GM19452 (cell line): ENCODE results near the gene SNX10.
A peak's percentile ranks its signal among the peaks of the same experiment; 100 is the strongest.

Source experiments
- ATAC-seq: cut with Tn5 transposase; IDR thresholded peaks from one replicate; pipeline ENCODE4 v1.9.1; 2021; ENCODE audit not compliant: unreplicated experiment

Gene SNX10

GRCh38 chr7:26365901-26366275 is 74.2 kb downstream of the SNX10 start:
- no peak for ATAC-seq

DNA sequence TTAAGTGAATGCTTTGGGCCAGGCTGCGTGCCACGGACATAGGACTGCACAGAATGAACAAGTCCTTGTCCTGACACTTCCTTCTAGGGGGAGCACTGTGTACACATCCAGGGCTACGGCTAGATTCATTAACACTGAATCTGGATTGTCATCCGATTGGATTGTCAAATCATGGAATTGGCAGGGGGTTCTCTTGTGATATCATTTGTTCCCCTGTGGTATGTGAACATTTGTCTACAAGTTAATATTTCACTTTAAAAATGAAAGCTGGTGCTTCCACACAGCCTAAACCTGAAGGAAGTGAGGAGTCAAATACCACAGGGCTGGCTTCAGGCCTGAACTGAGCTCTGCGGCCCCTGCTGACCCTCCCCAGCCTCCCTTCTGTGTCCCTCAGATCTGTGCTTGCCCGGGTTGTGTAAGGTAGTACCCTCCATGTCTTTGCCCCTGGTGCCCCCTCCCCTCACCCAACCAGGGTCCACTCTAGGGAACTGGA is 75.6 kb downstream of the SNX10 start:
- ATAC-seq: no peak

GRCh38 chr7:26368542-26368941 is 76.9 kb downstream of the SNX10 start:
- no peak for ATAC-seq

DNA sequence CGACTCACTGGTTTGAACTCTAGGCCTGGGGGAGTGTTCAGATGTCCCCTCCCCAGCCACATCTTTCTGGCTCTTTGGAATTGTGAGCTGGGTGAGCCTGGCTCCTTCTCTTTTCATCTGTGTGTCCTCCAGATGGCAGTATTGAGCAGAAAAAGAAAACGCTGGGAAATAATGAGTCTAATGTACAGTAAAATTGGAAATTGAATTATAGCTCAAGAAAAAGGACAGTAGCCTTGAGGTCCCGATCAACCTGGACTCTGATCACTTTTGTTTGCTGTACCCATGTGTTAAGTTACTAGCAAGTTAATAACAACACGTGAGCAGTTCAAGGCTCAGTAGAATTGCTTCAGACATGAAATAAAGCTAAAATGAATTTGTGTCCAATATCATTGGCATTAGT is 77.9 kb downstream of the SNX10 start:
- ATAC-seq: no peak

- no peak for ATAC-seq
Measured at GRCh38 chr7:26370011-26370410, 78.3 kb downstream of the SNX10 start.

DNA sequence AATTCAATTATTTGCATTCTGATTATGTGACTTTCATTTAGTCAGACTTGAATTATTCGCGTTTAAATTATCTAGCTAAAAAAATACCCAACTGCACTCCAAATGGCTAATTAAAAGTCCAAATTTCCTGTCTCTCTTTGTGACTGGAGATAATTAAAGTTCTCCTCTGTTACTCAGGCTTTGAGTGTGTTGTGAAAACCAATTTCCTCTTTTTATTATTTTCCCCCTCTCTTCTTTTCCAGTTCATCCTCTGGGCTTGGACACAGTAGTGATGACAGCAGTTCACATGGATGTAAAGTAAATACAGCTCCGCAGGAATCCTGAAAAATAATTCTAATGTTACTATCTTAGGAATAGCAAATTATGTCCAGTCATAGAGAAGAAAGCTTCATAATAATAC is 80.6 kb downstream of the SNX10 start:
- ATAC-seq: no peak

DNA sequence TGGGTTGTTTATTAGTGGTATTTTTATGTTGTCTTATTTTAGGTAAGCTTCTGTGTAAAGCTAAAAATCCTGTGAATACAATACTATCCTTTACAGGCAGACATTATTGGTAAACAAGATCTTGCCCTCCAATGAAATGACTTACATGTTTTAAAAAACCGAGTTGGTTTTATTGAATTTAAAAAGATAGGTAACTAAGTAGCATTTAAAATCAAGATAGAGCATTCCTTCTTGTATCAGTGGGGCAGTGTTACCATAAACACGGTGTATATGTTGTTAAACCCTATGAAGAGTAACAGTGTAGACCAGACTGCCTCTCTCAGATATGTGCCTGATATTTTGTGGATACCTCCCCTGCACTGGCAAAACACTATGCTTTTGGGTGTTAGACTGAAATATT is 81.0 kb downstream of the SNX10 start:
- ATAC-seq: no peak

DNA sequence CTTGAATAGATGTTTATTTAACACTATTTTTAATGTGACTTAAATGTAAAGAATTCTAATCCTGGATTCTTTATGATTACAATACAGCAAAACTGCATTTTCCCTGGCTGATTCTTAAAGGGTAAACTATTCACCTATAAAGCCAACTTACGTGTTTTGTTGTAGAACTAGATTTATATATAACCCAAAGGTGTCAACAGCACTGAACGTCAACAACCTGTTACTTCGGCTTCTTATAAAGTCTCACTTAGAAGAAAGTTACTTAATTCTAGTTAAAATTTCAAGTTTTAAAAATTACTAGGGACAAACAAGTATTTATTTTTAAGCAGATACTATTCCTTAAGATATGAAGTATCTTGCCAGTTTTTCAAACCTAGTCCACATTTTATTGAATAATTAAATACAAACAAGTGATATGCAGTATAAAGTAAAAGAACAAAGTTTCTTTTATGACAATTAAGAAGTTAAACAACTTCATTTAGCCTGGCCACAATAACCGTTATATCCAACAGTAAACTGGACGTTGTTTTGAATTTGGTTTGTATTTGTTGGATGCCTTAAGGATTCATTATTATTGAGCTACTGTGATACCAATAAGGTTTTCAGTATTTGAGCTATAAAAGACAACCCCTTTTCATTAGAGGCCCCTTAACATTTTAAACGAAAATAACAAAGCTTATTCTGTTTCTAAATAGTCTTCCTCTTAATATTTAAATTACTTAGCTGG is 83.1 kb downstream of the SNX10 start:
- no peak for ATAC-seq

- ATAC-seq: no peak
Measured at GRCh38 chr7:26375726-26376174, 84.1 kb downstream of the SNX10 start.

GRCh38 chr7:26376175-26376917 is 84.7 kb downstream of the SNX10 start:
- ATAC-seq: no peak

GRCh38 chr7:26378016-26378415 is 86.4 kb downstream of the SNX10 start:
- no peak for ATAC-seq

- no peak for ATAC-seq
Measured at GRCh38 chr7:26379711-26380110, 88.0 kb downstream of the SNX10 start.

DNA sequence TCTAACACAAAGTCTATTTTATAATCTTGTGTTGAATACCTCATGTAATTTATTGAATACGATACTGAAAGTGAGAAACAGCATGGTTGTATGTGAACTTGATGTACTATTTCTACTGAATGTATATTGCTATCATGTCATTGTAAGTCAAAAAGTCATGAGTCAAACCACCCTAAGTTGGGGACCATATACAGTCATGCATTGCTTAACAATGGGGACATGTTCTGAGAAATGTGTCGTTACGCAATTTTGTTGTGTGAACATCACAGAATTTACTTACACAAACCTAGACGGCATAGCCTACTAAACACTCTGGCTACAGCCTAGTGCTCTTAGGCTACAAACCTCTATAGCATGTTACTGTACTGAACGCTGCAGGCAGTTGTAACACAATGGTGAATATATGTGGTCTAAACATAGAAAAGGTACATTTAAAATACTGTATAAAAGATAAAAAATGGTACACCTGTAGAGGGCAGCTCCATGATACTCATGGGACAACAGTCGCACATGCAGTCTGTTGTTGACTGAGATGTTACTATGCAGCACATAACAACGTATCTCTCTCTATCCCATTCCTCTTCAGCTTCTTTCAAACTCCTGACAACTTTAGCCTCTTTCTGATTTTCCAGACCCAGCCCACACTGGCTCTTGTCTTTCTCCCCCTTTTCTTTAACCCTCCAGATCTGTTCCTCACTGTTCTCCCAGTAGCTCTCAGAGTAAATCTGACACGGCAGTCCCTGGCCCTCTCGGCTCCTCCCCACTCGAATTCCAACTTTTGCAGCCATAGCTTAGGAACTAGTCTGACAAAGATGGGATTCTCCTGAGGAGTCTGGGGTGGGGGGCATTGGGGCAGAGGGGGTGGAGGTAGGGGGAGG is 90.1 kb downstream of the SNX10 start:
- no peak for ATAC-seq

DNA sequence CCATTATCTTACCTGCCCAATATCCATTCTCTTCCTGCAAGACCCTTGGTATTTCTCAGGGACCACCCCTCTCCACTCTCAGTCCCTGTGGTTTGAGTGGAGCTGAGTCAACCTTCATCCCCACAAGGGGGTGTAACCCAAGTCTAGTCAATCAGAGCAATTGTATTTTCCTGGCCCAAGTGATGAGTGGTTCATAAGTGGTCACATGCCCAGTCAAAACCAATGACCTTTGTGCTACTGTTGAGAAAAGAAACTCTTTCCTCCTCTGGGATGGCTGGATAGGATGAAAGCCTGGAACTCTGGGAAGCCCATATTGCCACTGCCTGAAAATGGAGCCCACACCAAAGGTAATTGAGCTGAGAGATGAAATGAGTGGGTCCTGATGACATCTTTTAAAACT is 93.6 kb downstream of the SNX10 start:
- ATAC-seq: no peak

DNA sequence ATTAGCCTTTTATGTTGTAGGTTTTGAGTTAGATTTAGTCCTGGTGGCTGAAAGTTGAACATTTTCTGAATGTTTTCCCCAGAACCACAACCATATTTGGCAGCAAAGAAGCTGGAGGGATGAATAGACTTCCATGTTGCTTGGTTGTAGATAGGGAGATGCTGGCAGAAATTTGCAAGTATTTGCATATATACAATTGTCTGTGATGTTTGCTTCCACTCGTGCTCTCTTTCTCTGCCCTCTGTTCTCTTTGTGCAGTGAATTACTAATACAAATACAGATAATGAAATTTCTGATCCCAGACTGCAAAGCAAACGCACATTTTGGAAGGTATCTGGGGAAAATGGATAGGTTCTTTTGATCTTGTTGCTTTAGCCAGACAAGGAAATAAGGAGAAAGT is 96.1 kb downstream of the SNX10 start:
- ATAC-seq: no peak

DNA sequence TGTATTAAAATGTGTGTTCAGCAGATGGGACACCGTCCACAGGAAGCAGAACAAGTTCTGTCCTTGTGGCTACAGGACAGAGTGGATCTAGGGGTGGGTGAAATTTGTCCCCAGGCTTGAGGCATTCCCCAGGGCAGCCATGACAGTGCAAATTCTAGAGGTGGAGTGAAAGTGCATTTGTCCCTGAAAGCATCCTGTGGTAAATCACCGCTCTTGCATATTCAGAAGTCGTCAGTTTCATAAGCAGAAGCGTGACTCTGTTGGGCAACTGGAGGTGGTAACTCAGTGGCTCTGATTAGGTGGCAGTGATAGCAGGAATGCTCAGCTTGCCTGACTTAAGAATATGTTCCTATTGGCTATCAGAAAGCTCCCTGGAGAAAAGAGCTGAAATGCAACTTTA is 96.6 kb downstream of the SNX10 start:
- ATAC-seq: peak; percentile 74

DNA sequence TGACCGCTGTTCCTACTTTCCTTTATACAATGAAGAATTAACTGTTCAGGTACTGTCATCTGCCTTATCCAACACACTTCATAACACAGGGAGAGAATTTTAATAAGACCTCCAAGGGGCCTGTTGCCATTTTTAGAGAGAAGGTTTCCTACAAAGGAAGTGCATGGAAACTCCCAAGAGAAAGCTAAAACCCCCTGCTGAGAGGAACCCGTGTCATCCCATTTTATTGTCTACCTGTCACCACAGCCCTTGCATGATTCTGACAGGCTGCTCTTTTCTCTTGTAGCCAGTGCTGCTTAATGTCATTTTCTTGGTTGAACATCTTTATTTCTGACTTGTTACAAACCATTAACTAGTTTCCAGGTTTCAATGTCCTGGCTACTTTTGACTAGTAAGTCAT is 98.4 kb downstream of the SNX10 start:
- ATAC-seq: no peak

DNA sequence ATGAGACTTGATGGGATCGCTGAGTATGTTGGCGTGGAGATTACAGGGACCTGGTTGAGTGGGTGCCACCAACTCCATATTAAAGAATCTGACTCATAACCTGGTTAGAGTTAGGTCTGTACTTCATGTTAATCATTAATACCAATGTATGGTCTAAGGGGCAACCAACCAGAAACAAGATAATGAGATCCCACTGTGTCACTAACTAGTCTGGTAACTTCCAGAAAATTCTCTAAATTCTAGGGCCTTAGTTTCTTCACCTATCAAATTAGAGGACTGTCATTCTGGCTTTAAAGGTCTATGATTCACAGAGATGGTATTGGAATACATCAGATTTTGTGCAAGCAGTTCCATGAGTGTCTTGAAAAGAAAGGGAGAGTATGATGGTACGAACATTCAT is 102.2 kb downstream of the SNX10 start:
- no peak for ATAC-seq

DNA sequence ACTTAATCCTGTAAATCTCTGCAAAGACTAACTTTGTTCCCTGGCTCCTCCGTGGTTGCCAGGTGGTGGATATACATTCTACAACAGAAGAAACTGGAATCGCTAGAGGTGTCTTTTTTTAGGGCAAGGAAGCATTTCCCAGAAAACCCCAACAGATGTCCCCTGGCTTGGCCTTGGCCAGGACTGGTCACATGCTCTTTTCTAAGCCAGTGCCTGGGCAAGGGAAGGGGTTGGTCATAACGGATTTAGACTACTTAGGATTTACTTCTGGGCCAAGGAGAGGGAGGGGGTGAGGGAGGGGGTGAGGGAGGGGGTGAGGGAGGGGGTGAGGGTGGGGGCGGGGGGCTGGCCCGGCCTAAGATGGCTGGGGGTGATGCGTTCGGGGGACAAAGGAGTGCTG is 105.7 kb downstream of the SNX10 start:
- ATAC-seq: no peak

DNA sequence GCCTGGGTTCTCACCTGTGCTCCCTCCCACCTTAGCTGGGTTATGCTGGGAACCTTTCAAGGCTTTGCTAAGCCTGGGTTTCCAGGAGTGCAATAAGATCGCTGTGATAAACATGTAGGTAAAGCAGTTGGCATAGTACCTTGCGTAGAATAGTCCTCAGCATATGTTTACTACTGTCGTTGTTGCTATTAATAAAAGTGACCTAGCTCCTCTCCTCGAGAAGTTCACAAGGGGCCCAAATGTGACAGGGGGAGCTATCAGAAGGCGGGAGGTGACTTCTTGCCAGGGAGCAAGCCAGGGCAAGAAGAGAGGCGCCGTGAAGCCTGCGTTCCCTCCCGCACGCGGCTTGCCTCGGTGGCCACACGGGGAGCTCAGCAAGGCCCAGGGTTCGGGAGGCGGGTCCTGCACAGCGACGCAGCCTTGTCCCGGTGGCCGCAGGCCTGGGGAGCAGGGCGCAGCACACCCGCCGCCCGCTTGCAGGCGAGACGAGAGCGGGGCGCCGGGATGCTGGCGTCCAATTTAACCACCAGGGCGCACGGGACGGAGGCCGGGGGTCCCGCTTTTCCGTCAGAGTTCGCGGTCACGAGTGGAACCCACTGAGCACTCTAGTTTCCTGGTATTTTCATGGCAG is 106.2 kb downstream of the SNX10 start:
- peak; percentile 34 for ATAC-seq

DNA sequence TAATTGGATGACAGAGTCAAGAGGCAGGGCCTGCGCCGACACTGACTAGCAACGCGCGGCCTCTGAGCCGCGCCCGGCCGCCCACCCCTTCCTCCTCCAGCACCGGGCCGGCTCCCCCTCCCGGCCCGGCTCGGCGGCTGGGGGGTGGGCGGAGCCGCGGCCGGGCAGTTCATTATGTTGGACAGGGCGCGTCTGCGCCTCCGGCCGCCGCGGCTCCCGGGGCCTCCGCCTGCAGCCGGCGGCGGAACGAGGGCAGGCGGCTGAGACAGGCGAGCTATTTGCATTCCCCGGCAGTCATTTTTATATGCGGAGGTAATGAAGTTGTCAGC is 106.7 kb downstream of the SNX10 start:
- ATAC-seq: peak; percentile 51
